Epithelial cell of esophagus (primary cell): ENCODE data around the gene TNK2.

Experiments
- DNase-seq: peaks from one replicate; pipeline ENCODE4 v3.0.0; 2010; ENCODE audit warnings: low read depth
- H3K4me3 ChIP-seq: 2 replicates; pipeline ENCODE4 v1.5.1; 2011; ENCODE audit warnings: mild to moderate bottlenecking, low read length, control low read depth
- CTCF ChIP-seq: IDR thresholded peaks from 2 replicates; pipeline ENCODE4 v1.5.1; 2011; ENCODE audit warnings: low read depth, mild to moderate bottlenecking, low read length, control low read depth, inconsistent platforms; ENCODE audit not compliant: insufficient read depth; ENCODE audit errors: missing control alignments

Gene TNK2

GRCh38 chr3:195839260-195840010 lies 68.9 kb downstream of the TNK2 start:
- H3K4me3 ChIP-seq = no peak overlapping the region
- no peak for TF ChIP-seq CTCF
- DNase-seq = no peak

GRCh38 chr3:195838714-195839113 lies 69.6 kb downstream of the TNK2 start:
- TF ChIP-seq CTCF = no peak
- DNase-seq = no peak
- H3K4me3 ChIP-seq = no peak overlapping the region

GRCh38 chr3:195836476-195837135 lies 71.7 kb downstream of the TNK2 start:
- TF ChIP-seq CTCF = no peak
- DNase-seq = no peak
- no peak overlapping the region for H3K4me3 ChIP-seq

GRCh38 chr3:195835791-195836190 lies 72.6 kb downstream of the TNK2 start:
- H3K4me3 ChIP-seq = no peak overlapping the region
- TF ChIP-seq CTCF = no peak
- no peak for DNase-seq

GRCh38 chr3:195834675-195835583 lies 73.4 kb downstream of the TNK2 start:
- no peak overlapping the region for H3K4me3 ChIP-seq
- TF ChIP-seq CTCF = no peak
- no peak for DNase-seq

- DNase-seq = no peak
- TF ChIP-seq CTCF = no peak
These were observed 78.5 kb downstream of the TNK2 start for GRCh38 chr3:195829897-195830254.

More at GRCh38 chr3:195829897-195830254, 78.5 kb downstream of the TNK2 start:
- H3K4me3 ChIP-seq = no peak overlapping the region
